ENCODE measurements around the gene YIPF7.

YIPF7 gene

DNA sequence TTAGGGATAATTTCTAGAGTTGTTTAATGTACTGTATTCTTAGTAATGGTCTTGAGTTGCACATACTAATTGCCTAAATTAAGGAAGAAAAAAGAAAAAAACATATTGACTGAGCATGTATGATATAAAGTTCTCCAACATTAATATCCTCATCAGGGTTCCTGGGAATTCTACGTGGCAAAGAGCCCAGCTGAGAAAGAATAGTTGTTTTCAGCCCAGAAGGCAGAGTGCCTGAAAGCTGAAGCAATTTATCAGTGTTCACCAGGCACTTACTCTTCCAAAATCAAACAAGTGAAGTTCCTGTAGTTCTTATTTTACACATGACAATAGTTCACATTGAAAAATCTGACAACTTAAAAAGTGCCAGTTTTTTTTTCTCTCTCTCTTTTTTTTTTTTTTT is 27.7 kb downstream of the YIPF7 start:
- no peak for DNase-seq (ENCODE audit: low spot score)

- no peak for DNase-seq (ENCODE audit: low spot score)
These were observed 34.8 kb downstream of the YIPF7 start for GRCh38 chr4:44616621-44617020.

GRCh38 chr4:44583393-44583792 is 68.0 kb downstream of the YIPF7 start:
- no peak for DNase-seq (ENCODE audit: low spot score)

DNA sequence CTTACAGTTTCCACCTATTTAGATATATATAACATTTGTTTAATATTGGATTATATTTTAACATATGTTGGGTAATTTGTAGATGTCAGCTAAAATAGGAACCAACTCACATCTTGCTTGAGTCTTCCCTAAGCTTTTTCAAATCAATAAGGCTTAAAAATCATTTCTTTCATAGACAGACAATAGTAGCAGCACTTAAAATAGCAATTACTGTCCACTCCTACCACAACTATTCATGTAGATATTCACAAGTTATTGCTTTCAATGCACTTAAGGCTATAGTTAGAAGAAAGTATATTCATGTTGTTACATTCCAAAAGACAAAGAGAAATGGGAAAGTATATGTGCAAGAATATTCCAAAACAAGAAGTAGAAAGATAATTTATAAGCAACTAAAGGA is 71.2 kb downstream of the YIPF7 start:
- DNase-seq (ENCODE audit: low spot score): no peak

DNA sequence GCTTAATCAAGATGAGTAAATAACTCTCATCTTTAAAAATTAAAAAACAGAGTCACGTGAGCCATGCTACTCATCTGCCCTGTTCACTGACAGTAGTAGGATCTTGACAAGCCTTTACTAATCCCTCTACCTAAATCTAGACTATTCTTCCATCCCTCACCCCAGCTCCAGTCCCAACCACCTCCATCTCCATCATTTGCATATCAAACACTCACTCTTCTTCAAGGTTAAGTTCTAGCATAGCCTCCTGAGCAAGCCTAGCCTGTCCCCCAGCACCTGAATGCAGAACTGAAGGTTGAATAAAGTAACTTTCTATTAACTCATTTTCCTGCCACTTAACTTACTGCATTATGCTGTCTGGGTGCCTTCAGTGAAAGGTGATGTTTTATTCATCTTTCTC is 72.5 kb downstream of the YIPF7 start:
- no peak for DNase-seq (ENCODE audit: low spot score)
